Uterus (tissue), 2 donors: ENCODE measurements around the gene SLAMF9.

Experiments used
- CTCF ChIP-seq, 4 experiments: fragments of 200-600 bp in 2 of 4; fragments of 450-650 bp in 2 of 4; sonication (generic) in 2 of 4; IDR thresholded peaks; one replicate each; pipeline ENCODE4 v1.5.1; 2016 to 2019; ENCODE audit warnings: antibody characterized with exemption in 4 of 4, mild to moderate bottlenecking in 2 of 4, moderate library complexity in 1 of 4
- POLR2A ChIP-seq, 2 donors: fragments of 450-650 bp; IDR thresholded peaks; one replicate each; pipeline ENCODE4 v1.6.1; 2016; ENCODE audit warnings: antibody characterized with exemption in 2 of 2, mild to moderate bottlenecking in 1 of 2, moderate library complexity in 1 of 2

- TF ChIP-seq CTCF (IDR thresholded peaks at IDR 0.05) (no peak), POLR2A (IDR thresholded peaks at IDR 0.05) (no peak)
These were observed 14.9 kb upstream of the SLAMF9 start for GRCh38 chr1:159968901-159969300.
